ENCODE results near the gene TRMT6. TPM values are rescaled to one million over a fixed set of nuclear protein-coding genes. Genes with fewer than 3 reads are reported as not detected.

The TRMT6 gene
- polyA plus RNA-seq, 1 donor (not counting 4 experiments of a cell fraction or from before 2014, with no cell fraction given) = 26.3 TPM

DNA sequence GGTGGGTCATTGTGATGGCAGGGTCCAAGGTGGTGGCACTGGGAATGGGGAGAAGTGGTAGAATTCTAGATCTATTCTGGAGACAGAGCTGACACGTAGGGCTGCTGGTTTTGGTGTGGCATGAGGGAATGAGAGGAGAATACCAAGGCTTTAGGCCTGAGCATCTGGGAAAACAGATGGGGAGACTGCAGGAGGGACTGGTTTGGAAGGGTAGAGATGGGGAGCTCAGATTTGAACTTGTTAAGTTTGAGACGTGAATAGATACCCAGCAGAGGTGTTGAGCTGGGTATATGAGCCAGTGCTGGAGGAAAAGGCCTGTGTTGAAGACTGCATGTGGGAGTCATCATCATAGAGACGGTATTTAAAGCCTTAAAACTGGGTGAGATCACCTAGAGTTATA is 17.5 kb downstream of the TRMT6 start:
- H3K4me2 ChIP-seq (ENCODE audit: control insufficient read depth, extremely low read depth, insufficient read depth, low read depth, low read length) = no peak overlapping the region
- no peaks in the 10 kb centered on the region for H3K27me3 ChIP-seq (ENCODE audit: control insufficient read depth, extremely low read depth, insufficient read depth, low read length)
- H3K4me1 ChIP-seq (ENCODE audit: control insufficient read depth, extremely low read depth, insufficient read depth, low read length) = no peaks in the 10 kb centered on the region
- no peak for FAIRE-seq
- TF ChIP-seq, protein P1, sequence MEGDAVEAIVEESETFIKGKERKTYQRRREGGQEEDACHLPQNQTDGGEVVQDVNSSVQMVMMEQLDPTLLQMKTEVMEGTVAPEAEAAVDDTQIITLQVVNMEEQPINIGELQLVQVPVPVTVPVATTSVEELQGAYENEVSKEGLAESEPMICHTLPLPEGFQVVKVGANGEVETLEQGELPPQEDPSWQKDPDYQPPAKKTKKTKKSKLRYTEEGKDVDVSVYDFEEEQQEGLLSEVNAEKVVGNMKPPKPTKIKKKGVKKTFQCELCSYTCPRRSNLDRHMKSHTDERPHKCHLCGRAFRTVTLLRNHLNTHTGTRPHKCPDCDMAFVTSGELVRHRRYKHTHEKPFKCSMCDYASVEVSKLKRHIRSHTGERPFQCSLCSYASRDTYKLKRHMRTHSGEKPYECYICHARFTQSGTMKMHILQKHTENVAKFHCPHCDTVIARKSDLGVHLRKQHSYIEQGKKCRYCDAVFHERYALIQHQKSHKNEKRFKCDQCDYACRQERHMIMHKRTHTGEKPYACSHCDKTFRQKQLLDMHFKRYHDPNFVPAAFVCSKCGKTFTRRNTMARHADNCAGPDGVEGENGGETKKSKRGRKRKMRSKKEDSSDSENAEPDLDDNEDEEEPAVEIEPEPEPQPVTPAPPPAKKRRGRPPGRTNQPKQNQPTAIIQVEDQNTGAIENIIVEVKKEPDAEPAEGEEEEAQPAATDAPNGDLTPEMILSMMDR (optimal IDR thresholded peaks at IDR 0.05 in 1 of 3, IDR thresholded peaks at IDR 0.05 in 1 of 3, conservative IDR thresholded peaks at IDR 0.05 in 1 of 3; ENCODE audit: extremely low read depth in 1 of 3, insufficient read depth in 2 of 3, low read length in 3 of 3) = no peak
- no peak for TF ChIP-seq EZH2 (IDR thresholded peaks at IDR 0.05; ENCODE audit: low read length)
- H4K20me1 ChIP-seq (ENCODE audit: control insufficient read depth, extremely low read depth, insufficient read depth, low read length) = no peaks in the 10 kb centered on the region
- no peaks in the 10 kb centered on the region for H3K9me3 ChIP-seq (ENCODE audit: control insufficient read depth, low read depth, low read length)
- no peak overlapping the region for H3K9ac ChIP-seq (ENCODE audit: control insufficient read depth, extremely low read depth, insufficient read depth, low read length)
- no peaks in the 10 kb centered on the region for H3K9me1 ChIP-seq (ENCODE audit: control insufficient read depth, extremely low read depth, insufficient read depth, low read length)
- H3K4me3 ChIP-seq (ENCODE audit: control insufficient read depth in 2 of 3, extremely low read depth in 1 of 3, insufficient read depth in 2 of 3, low read depth in 1 of 3, low read length in 3 of 3) = no peak overlapping the region
- no peak overlapping the region for H2AFZ ChIP-seq (ENCODE audit: control insufficient read depth, low read length)
- DNase-seq (ENCODE audit: low read depth, low spot score) = no peak
- H3K36me3 ChIP-seq (ENCODE audit: control insufficient read depth in 2 of 2, extremely low read depth in 1 of 2, insufficient read depth in 2 of 2, low read length in 2 of 2) = no peaks in the 10 kb centered on the region
- H3K27ac ChIP-seq (ENCODE audit: control insufficient read depth, insufficient read depth, low read length) = no peak overlapping the region
- dilution Hi-C loops (cut with MboI; ENCODE audit: extremely low pct_ligation_motif_present, low sequenced_read_pairs) = no loop called here
- no peaks in the 10 kb centered on the region for H3K79me2 ChIP-seq (ENCODE audit: control insufficient read depth, insufficient read depth, low read length)

DNA sequence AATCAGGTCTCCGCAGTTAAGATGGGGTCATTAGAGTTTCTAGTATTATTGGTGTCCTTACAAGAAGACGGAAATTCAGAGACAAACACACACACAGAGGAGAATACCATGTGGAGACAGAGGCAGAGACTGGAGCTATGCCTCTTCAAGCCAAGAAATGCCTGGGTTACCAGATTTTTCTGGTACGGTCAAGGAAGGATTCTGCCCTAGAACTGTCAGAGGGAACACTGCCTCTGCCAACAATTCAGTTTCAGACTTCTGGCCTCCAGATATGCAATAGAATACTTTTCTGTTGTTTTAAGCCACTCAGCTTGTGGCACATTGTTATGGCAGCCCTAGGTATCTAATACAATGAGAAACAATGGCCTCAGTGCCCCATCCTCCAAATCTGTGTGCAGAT is 18.9 kb downstream of the TRMT6 start:
- Histone ChIP-seq H3K27me3 (ENCODE audit: control insufficient read depth, extremely low read depth, insufficient read depth, low read length) (no peaks in the 10 kb centered on the region), H3K4me3 (ENCODE audit: control insufficient read depth in 2 of 3, extremely low read depth in 1 of 3, insufficient read depth in 2 of 3, low read depth in 1 of 3, low read length in 3 of 3) (no peak overlapping the region), H3K27ac (ENCODE audit: control insufficient read depth, insufficient read depth, low read length) (no peak overlapping the region), H3K36me3 (ENCODE audit: control insufficient read depth in 2 of 2, extremely low read depth in 1 of 2, insufficient read depth in 2 of 2, low read length in 2 of 2) (no peaks in the 10 kb centered on the region), H3K9me3 (ENCODE audit: control insufficient read depth, low read depth, low read length) (no peaks in the 10 kb centered on the region), H3K79me2 (ENCODE audit: control insufficient read depth, insufficient read depth, low read length) (no peaks in the 10 kb centered on the region), H3K9ac (ENCODE audit: control insufficient read depth, extremely low read depth, insufficient read depth, low read length) (no peak overlapping the region), H3K4me2 (ENCODE audit: control insufficient read depth, extremely low read depth, insufficient read depth, low read depth, low read length) (no peak overlapping the region), H3K9me1 (ENCODE audit: control insufficient read depth, extremely low read depth, insufficient read depth, low read length) (no peaks in the 10 kb centered on the region), H4K20me1 (ENCODE audit: control insufficient read depth, extremely low read depth, insufficient read depth, low read length) (no peaks in the 10 kb centered on the region), H2AFZ (ENCODE audit: control insufficient read depth, low read length) (no peak overlapping the region), H3K4me1 (ENCODE audit: control insufficient read depth, extremely low read depth, insufficient read depth, low read length) (no peaks in the 10 kb centered on the region)
- dilution Hi-C loops (cut with MboI; ENCODE audit: extremely low pct_ligation_motif_present, low sequenced_read_pairs) = no loop called here
- FAIRE-seq (no peak), DNase-seq (ENCODE audit: low read depth, low spot score) (no peak)
- TF ChIP-seq, protein P1 (optimal IDR thresholded peaks at IDR 0.05 in 1 of 3, IDR thresholded peaks at IDR 0.05 in 1 of 3, conservative IDR thresholded peaks at IDR 0.05 in 1 of 3; ENCODE audit: extremely low read depth in 1 of 3, insufficient read depth in 2 of 3, low read length in 3 of 3) = no peak
- no peak for TF ChIP-seq EZH2 (IDR thresholded peaks at IDR 0.05; ENCODE audit: low read length)

Measured in keratinocyte (primary cell).